Neural progenitor cell (in vitro differentiated cells): ENCODE results near the gene MRPL57.

Source experiments
- EZH2 ChIP-seq: fragments of 200-600 bp; sonication (generic); IDR thresholded peaks from 2 replicates; pipeline ENCODE4 v1.6.1; 2017; ENCODE audit warnings: antibody characterized with exemption, mild to moderate bottlenecking, moderate library complexity
- EZH2phosphoT487 ChIP-seq: fragments of 200-600 bp; sonication (generic); IDR thresholded peaks from 2 replicates; pipeline ENCODE4 v1.6.1; 2017; ENCODE audit warnings: antibody characterized with exemption
- TF ChIP-seq, protein P1 (sequence below): fragments of 200-600 bp; sonication (generic); IDR thresholded peaks from 2 replicates; pipeline ENCODE4 v1.5.1; 2017; ENCODE audit warnings: antibody characterized with exemption, mild to moderate bottlenecking

DNA sequence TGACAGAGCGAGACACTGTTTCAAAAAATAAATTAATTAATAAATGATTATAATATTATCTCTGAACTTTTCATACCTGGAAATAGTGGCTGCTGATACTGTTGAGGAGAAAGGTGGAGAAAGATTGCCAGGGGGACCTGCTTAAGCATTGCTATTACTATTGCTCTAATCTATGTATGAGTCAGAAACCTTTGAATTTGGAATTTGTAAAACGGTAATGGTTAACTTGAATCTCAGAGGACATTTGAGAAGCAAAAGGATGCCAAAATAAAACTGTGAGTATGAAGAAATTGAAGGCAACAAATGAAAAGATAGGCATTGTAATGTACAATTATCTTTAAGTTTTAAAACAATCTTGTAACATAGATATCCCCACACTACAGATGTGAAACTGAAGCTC is 5.2 kb downstream of the MRPL57 start:
- TF ChIP-seq EZH2 (no peak), EZH2phosphoT487 (no peak)
- TF ChIP-seq, protein P1, sequence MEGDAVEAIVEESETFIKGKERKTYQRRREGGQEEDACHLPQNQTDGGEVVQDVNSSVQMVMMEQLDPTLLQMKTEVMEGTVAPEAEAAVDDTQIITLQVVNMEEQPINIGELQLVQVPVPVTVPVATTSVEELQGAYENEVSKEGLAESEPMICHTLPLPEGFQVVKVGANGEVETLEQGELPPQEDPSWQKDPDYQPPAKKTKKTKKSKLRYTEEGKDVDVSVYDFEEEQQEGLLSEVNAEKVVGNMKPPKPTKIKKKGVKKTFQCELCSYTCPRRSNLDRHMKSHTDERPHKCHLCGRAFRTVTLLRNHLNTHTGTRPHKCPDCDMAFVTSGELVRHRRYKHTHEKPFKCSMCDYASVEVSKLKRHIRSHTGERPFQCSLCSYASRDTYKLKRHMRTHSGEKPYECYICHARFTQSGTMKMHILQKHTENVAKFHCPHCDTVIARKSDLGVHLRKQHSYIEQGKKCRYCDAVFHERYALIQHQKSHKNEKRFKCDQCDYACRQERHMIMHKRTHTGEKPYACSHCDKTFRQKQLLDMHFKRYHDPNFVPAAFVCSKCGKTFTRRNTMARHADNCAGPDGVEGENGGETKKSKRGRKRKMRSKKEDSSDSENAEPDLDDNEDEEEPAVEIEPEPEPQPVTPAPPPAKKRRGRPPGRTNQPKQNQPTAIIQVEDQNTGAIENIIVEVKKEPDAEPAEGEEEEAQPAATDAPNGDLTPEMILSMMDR = no peak
